Measurements from ENCODE around the gene THRB. TPM values are rescaled to one million over a fixed set of nuclear protein-coding genes. Genes with fewer than 3 reads are reported as not detected.

THRB gene
- total and polyA plus RNA-seq, 2 donors (not counting 3 experiments of a cell fraction or from before 2014, with no cell fraction given), result 0.06 TPM; not detected in 1

DNA sequence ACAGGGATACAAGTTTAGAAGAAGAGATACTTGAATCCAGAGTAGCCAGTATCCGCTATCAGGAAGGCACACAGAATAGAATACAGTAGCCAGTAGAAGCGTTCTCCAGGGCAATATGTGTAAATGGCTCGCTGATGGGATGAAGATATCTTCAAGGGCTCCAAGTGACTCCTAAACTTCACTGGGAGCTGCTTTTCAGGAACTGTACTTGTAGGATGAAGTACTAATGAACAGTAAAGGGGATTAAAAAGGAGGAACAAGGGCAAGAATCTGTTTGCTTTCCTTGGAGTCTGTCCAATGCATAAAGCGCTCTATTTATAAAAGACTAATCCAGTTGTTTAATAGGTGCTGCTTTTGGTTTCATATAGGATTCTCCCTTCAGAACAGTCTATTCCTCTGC is 78.4 kb downstream of the THRB start:
- Histone ChIP-seq H4K20me1 (replicated peaks; ENCODE audit: control insufficient read depth, extremely low read depth, insufficient read depth, low read length) (no peaks in the 10 kb centered on the region), H2AFZ (ENCODE audit: low read depth, low read length) (no peak overlapping the region), H3K9me3 (replicated peaks; ENCODE audit: control insufficient read depth, insufficient read depth, low read length) (no peaks in the 10 kb centered on the region), H3K27me3 (ENCODE audit: control insufficient read depth in 2 of 2, insufficient read depth in 2 of 2, low read length in 2 of 2) (no peaks in the 10 kb centered on the region), H3K4me2 (ENCODE audit: insufficient read depth, low read length) (no peak overlapping the region), H3K36me3 (ENCODE audit: control insufficient read depth in 2 of 2, extremely low read depth in 1 of 2, insufficient read depth in 2 of 2, low read length in 2 of 2) (no peaks in the 10 kb centered on the region), H3K27ac (ENCODE audit: insufficient read depth, low read depth, low read length) (no peak overlapping the region), H3K9me1 (replicated peaks; ENCODE audit: control insufficient read depth, extremely low read depth, insufficient read depth, low read length) (no peaks in the 10 kb centered on the region), H3K9ac (replicated peaks; ENCODE audit: extremely low read depth, insufficient read depth, low read length) (no peak overlapping the region), H3K79me2 (ENCODE audit: control insufficient read depth, insufficient read depth, low read length) (no peaks in the 10 kb centered on the region), H3K4me3 (replicated peaks in 1 of 3; ENCODE audit: insufficient read depth in 1 of 3, low read depth in 1 of 3, low read length in 3 of 3) (no peak overlapping the region), H3K4me1 (ENCODE audit: control insufficient read depth, extremely low read depth, insufficient read depth, low read length) (no peaks in the 10 kb centered on the region)
- dilution Hi-C loops (cut with MboI; ENCODE audit: extremely low pct_ligation_motif_present, low sequenced_read_pairs), result no loop called here
- FAIRE-seq (no peak), DNase-seq (ENCODE audit: low read depth, low spot score) (no peak)
- ChIA-PET POLR2A (no interaction called here), CTCF (no interaction called here)
- TF ChIP-seq EZH2 (IDR thresholded peaks at IDR 0.05; ENCODE audit: borderline replicate concordance, low read depth, low read length, severe bottlenecking) (no peak), FOS (IDR thresholded peaks at IDR 0.05; ENCODE audit: borderline replicate concordance, insufficient read depth, low read length) (no peak), JUN (IDR thresholded peaks at IDR 0.05; ENCODE audit: borderline replicate concordance, insufficient read depth, insufficient read length, low read depth) (no peak), MYC (IDR thresholded peaks at IDR 0.05; ENCODE audit: low read depth, low read length) (no peak), POLR2AphosphoS5 (IDR thresholded peaks at IDR 0.05; ENCODE audit: insufficient read depth, low read depth, low read length) (no peak), POLR2A (IDR thresholded peaks at IDR 0.05; ENCODE audit: low read depth, low read length) (no peak), GATA2 (IDR thresholded peaks at IDR 0.05; ENCODE audit: insufficient read depth, insufficient read length, low read depth, low read length) (no peak)
- TF ChIP-seq, protein P1, sequence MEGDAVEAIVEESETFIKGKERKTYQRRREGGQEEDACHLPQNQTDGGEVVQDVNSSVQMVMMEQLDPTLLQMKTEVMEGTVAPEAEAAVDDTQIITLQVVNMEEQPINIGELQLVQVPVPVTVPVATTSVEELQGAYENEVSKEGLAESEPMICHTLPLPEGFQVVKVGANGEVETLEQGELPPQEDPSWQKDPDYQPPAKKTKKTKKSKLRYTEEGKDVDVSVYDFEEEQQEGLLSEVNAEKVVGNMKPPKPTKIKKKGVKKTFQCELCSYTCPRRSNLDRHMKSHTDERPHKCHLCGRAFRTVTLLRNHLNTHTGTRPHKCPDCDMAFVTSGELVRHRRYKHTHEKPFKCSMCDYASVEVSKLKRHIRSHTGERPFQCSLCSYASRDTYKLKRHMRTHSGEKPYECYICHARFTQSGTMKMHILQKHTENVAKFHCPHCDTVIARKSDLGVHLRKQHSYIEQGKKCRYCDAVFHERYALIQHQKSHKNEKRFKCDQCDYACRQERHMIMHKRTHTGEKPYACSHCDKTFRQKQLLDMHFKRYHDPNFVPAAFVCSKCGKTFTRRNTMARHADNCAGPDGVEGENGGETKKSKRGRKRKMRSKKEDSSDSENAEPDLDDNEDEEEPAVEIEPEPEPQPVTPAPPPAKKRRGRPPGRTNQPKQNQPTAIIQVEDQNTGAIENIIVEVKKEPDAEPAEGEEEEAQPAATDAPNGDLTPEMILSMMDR (IDR thresholded peaks at IDR 0.05; ENCODE audit: extremely low read depth in 1 of 2, insufficient read depth in 1 of 2, low read depth in 1 of 2, low read length in 2 of 2), result no peak
- TF ChIP-seq, protein P2, sequence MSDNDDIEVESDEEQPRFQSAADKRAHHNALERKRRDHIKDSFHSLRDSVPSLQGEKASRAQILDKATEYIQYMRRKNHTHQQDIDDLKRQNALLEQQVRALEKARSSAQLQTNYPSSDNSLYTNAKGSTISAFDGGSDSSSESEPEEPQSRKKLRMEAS (IDR thresholded peaks at IDR 0.05; ENCODE audit: insufficient read depth, insufficient read length), result no peak
- BruUV-seq (replicated peaks), result no TSS peak
- intact Hi-C loops (cut with micrococcal nuclease), result loop anchor here (2.0 kb wide), 1 partner anchor 51 kb away; no protein-coding TSS in a partner anchor

Data from endothelial cell of umbilical vein (primary cell).